Caco-2 (cell line): Measurements from ENCODE around the gene UMPS. TPM values are rescaled to one million over a fixed set of nuclear protein-coding genes. Genes with fewer than 3 reads are reported as not detected.
"Not testable (repeated sequence)": the region's sequence is repeated elsewhere in the genome, so short reads cannot be mapped to it uniquely, and the experiment has no call there.

Source experiments
- BruUV-seq: library from RNA; stranded (reverse); fragments of 400-500 nt; replicated peaks from 2 replicates; lab custom pipeline; 2021; lab: Mats Ljungman, UMichigan
- CTCF ChIA-PET: fragments of 300-600 bp; sonication (Branson Sonifier 250); formaldehyde crosslinking; loops from one replicate; lab custom pipeline; 2022; ENCODE audit warnings: antibody characterized with exemption; lab: Charles Lee
- POLR2A ChIA-PET: fragments of 300-600 bp; sonication (Branson Sonifier 250); formaldehyde crosslinking; loops from one replicate; lab custom pipeline; 2022; ENCODE audit warnings: antibody characterized with exemption; lab: Charles Lee
- DNase-seq, 2 experiments: peaks; one replicate each; pipeline versions ENCODE4 v3.0.0 to v3.0.0-alpha.2; 2020 to 2022
- H3K27me3 ChIP-seq: replicated peaks from 2 replicates; pipeline ENCODE4 v1.6.0; 2011; ENCODE audit warnings: low read length; ENCODE audit not compliant: control insufficient read depth, insufficient read depth
- H3K36me3 ChIP-seq: 2 replicates; pipeline ENCODE4 v1.5.1; 2011; ENCODE audit warnings: low read length; ENCODE audit not compliant: control insufficient read depth, insufficient read depth
- H3K4me1 ChIP-seq: fragments of 250-450 bp; sonication (Bioruptor Pico); 2 replicates; pipeline ENCODE4 v1.5.1; 2020; ENCODE audit warnings: mild to moderate bottlenecking
- H3K4me3 ChIP-seq: 2 replicates; pipeline ENCODE4 v1.5.1; 2011; ENCODE audit warnings: low read depth, mild to moderate bottlenecking, control low read depth, low read length
- H3K9me3 ChIP-seq: fragments of 250-450 bp; sonication (Bioruptor Pico); 2 replicates; pipeline ENCODE4 v1.5.1; 2020; ENCODE audit warnings: mild to moderate bottlenecking, moderate library complexity
- H3K27ac Mint-ChIP-seq: one replicate; pipeline ENCODE4 v1.8.0; 2022; ENCODE audit warnings: mixed read lengths; ENCODE audit not compliant: unreplicated experiment
- H3K27me3 Mint-ChIP-seq: one replicate; pipeline ENCODE4 v1.8.0; 2022; ENCODE audit warnings: mixed read lengths; ENCODE audit not compliant: insufficient read depth, unreplicated experiment
- H3K36me3 Mint-ChIP-seq: one replicate; pipeline ENCODE4 v1.8.0; 2022; ENCODE audit warnings: mild to moderate bottlenecking, mixed read lengths; ENCODE audit not compliant: insufficient read depth, unreplicated experiment
- H3K4me1 Mint-ChIP-seq: one replicate; pipeline ENCODE4 v1.8.0; 2022; ENCODE audit warnings: low read depth, mixed read lengths; ENCODE audit not compliant: unreplicated experiment
- H3K4me3 Mint-ChIP-seq: one replicate; pipeline ENCODE4 v1.8.0; 2022; ENCODE audit warnings: mild to moderate bottlenecking, moderate library complexity, mixed read lengths; ENCODE audit not compliant: unreplicated experiment
- H3K9me3 Mint-ChIP-seq: one replicate; pipeline ENCODE4 v1.8.0; 2022; ENCODE audit warnings: mixed read lengths; ENCODE audit not compliant: unreplicated experiment
- intact Hi-C: fragments of 100-400 bp; cut with micrococcal nuclease; formaldehyde crosslinking; loops from one replicate; pipeline ENCODE4 v1.10.0; 2022; ENCODE audit not compliant: unreplicated experiment
- total RNA-seq: library from RNA; stranded (reverse); gene quantifications from 2 replicates; pipeline ENCODE4 v1.2.3, GENCODE V29; 2022
- TF ChIP-seq, protein P1 (sequence below), 2 experiments: fragments of 200-600 bp in 1 of 2; IDR thresholded peaks; 1 replicate in 1 of 2; 2 replicates in 1 of 2; pipeline versions ENCODE4 v1.5.1 to v1.8.0; 2011 to 2022; ENCODE audit warnings: antibody characterized with exemption in 1 of 2, control low read depth in 1 of 2, inconsistent platforms in 1 of 2, low read depth in 1 of 2, low read length in 1 of 2, mild to moderate bottlenecking in 1 of 2, moderate library complexity in 1 of 2; ENCODE audit not compliant: insufficient read depth in 1 of 2, severe bottlenecking in 1 of 2, unreplicated experiment in 1 of 2

The UMPS gene
- total RNA-seq, 1 experiment from 2014 or later = 62.9 TPM

GRCh38 chr3:124780761-124781475 lies 50.7 kb downstream of the UMPS start:
- DNase-seq = peak; percentile 58 to 63
- TF ChIP-seq, protein P1, sequence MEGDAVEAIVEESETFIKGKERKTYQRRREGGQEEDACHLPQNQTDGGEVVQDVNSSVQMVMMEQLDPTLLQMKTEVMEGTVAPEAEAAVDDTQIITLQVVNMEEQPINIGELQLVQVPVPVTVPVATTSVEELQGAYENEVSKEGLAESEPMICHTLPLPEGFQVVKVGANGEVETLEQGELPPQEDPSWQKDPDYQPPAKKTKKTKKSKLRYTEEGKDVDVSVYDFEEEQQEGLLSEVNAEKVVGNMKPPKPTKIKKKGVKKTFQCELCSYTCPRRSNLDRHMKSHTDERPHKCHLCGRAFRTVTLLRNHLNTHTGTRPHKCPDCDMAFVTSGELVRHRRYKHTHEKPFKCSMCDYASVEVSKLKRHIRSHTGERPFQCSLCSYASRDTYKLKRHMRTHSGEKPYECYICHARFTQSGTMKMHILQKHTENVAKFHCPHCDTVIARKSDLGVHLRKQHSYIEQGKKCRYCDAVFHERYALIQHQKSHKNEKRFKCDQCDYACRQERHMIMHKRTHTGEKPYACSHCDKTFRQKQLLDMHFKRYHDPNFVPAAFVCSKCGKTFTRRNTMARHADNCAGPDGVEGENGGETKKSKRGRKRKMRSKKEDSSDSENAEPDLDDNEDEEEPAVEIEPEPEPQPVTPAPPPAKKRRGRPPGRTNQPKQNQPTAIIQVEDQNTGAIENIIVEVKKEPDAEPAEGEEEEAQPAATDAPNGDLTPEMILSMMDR (IDR thresholded peaks at IDR 0.05; ENCODE audit: insufficient read depth in 1 of 2, low read depth in 1 of 2, low read length in 1 of 2, severe bottlenecking in 1 of 2, unreplicated experiment in 1 of 2) = no peak
- Histone ChIP-seq H3K4me1 (peaks cover 14% of the 10 kb centered on the region; the same call in 1 of the 2 replicates), H3K27me3 (no peaks in the 10 kb centered on the region), H3K4me3 (no peak overlapping the region), H3K9me3 (no peaks in the 10 kb centered on the region), H3K36me3 (no peaks in the 10 kb centered on the region)
- H3K27ac Mint-ChIP-seq = peak overlapping the region; percentile 5
- no peak overlapping the region for H3K4me3 Mint-ChIP-seq
- no peaks in the 10 kb centered on the region for H3K9me3 Mint-ChIP-seq
- POLR2A ChIA-PET = no interaction called here
- intact Hi-C loops = no loop called here
- CTCF ChIA-PET = interaction anchor here (1.6 kb wide), 1 partner anchor 121 kb away, joined by 5 read pairs; no protein-coding TSS in a partner anchor
- no TSS peak for BruUV-seq
- H3K27me3 Mint-ChIP-seq = no peaks in the 10 kb centered on the region
- peaks cover 16% of the 10 kb centered on the region for H3K4me1 Mint-ChIP-seq
- peaks cover 5% of the 10 kb centered on the region for H3K36me3 Mint-ChIP-seq

DNA sequence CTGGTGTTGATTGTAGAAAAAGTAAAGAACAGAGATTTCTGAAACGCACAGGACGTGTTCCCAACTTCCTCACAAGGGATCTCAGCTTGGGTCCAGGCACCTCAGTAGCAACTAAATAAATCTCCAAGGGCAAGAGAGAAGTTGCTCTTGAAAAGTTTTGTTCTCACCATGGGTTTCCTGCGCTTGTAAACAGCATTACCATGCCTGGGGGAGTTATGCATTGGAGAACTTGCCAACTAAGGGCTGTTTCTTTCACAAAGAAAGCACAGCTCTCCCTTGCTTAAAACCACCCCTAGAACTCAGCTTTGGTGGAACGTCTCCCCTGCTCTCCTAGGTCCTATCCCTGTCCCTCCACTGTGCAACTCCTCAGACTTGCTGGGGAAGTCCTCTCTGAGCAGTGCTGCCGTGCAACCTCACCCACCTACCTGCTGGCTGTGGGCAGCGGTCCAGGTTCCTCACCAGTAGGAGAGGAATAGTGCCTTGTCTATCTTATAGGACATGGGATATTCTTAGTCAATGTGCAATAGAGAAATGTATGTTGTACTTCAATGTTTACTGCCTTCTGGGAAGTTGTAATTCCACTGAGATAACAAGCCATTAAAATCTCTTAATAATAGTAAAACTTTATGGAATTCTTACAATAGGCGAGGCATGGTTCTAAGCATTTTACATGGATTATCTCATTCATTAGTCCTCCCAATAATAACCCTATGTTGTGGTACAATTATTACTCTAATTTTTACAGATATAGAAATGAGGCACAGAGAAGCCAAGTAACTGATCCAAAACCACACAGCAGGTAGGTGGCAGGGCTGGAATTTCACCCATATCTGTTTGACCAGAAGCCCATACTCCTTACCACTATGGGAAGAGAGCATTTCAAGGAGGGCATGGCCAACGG lies 51.5 kb downstream of the UMPS start:
- intact Hi-C loops = no loop called here
- no peak overlapping the region for H3K4me3 Mint-ChIP-seq
- no peaks in the 10 kb centered on the region for H3K9me3 Mint-ChIP-seq
- POLR2A ChIA-PET = no interaction called here
- no peak for DNase-seq
- TF ChIP-seq, protein P1 (IDR thresholded peaks at IDR 0.05; ENCODE audit: insufficient read depth in 1 of 2, low read depth in 1 of 2, low read length in 1 of 2, severe bottlenecking in 1 of 2, unreplicated experiment in 1 of 2) = no peak
- H3K36me3 ChIP-seq = no peaks in the 10 kb centered on the region
- CTCF ChIA-PET = interaction anchor here (0.6 to 1.6 kb wide), 2 partner anchors 120 to 759 kb away, joined by 5 read pairs; no protein-coding TSS in a partner anchor
- peak overlapping the region; percentile 5 for H3K27ac Mint-ChIP-seq
- no peaks in the 10 kb centered on the region for H3K27me3 Mint-ChIP-seq
- H3K36me3 Mint-ChIP-seq = peaks cover 5% of the 10 kb centered on the region
- peaks cover 16% of the 10 kb centered on the region; the same call in 1 of the 2 replicates for H3K4me1 ChIP-seq
- H3K4me3 ChIP-seq = no peak overlapping the region
- H3K4me1 Mint-ChIP-seq = peaks cover 16% of the 10 kb centered on the region
- no TSS peak for BruUV-seq
- no peaks in the 10 kb centered on the region for H3K27me3 ChIP-seq
- no peaks in the 10 kb centered on the region for H3K9me3 ChIP-seq

- H3K27me3 Mint-ChIP-seq, POLR2A ChIA-PET, H3K4me3 ChIP-seq, BruUV-seq, H3K36me3 ChIP-seq, intact Hi-C loops, H3K36me3 Mint-ChIP-seq, CTCF ChIA-PET, H3K9me3 ChIP-seq, H3K27me3 ChIP-seq, H3K4me3 Mint-ChIP-seq, H3K9me3 Mint-ChIP-seq, DNase-seq: not testable (repeated sequence)
- peaks cover 16% of the 10 kb centered on the region for H3K4me1 Mint-ChIP-seq
- H3K27ac Mint-ChIP-seq = peak overlapping the region; percentile 5
- peaks cover 20% of the 10 kb centered on the region; the same call in 1 of the 2 replicates for H3K4me1 ChIP-seq
Observed at GRCh38 chr3:124782377-124782712, 52.1 kb downstream of the UMPS start.
